Testis (tissue), 2 donors: Measurements from ENCODE around the gene HEXA.

ENCODE experiments used
- CTCF ChIP-seq, 3 experiments: fragments of 450-650 bp in 2 of 3; fragments of 200-600 bp in 1 of 3; sonication (generic) in 1 of 3; IDR thresholded peaks; one replicate each; pipeline ENCODE4 v1.5.1; 2016 to 2019; ENCODE audit warnings: antibody characterized with exemption in 3 of 3, mild to moderate bottlenecking in 2 of 3, moderate library complexity in 1 of 3
- POLR2A ChIP-seq: fragments of 450-650 bp; IDR thresholded peaks from one replicate; pipeline ENCODE4 v1.6.1; 2017; ENCODE audit warnings: antibody characterized with exemption, mild to moderate bottlenecking, moderate library complexity

- TF ChIP-seq POLR2A = no peak
- TF ChIP-seq CTCF (IDR thresholded peaks at IDR 0.05) = no peak
Measured at GRCh38 chr15:72389231-72389630, 13.4 kb upstream of the HEXA start.
